HepG2 (cell line): ENCODE results near the gene DOLK. TPM values are rescaled to one million over a fixed set of nuclear protein-coding genes. Genes with fewer than 3 reads are reported as not detected.

Source experiments
- AHDC1 ChIP-seq: sonication (generic); formaldehyde crosslinking; IDR thresholded peaks from 2 replicates; pipeline ENCODE4 v1.5.1; 2020; ENCODE audit warnings: mild to moderate bottlenecking, missing genetic modification reagents, borderline replicate concordance
- BORCS8-MEF2B ChIP-seq: sonication (generic); formaldehyde crosslinking; IDR thresholded peaks from 2 replicates; pipeline ENCODE4 v1.8.0; 2022; ENCODE audit warnings: mild to moderate bottlenecking, missing genetic modification reagents
- MTF2 ChIP-seq: sonication (generic); formaldehyde crosslinking; IDR thresholded peaks from 2 replicates; pipeline ENCODE4 v1.5.0; 2020; ENCODE audit warnings: missing genetic modification reagents, borderline replicate concordance
- MXD3 ChIP-seq: IDR thresholded peaks from 2 replicates; pipeline ENCODE4 v1.6.1; 2016; ENCODE audit warnings: mild to moderate bottlenecking, missing biosample characterization, missing genetic modification reagents
- SRSF1 ChIP-seq: fragments of 200-400 bp; formaldehyde crosslinking; optimal IDR thresholded peaks from 2 replicates; pipeline ENCODE3; 2017; ENCODE audit warnings: mild to moderate bottlenecking, low read depth, low read length, moderate library complexity
- THAP11 ChIP-seq: IDR thresholded peaks from 2 replicates; pipeline ENCODE4 v1.6.1; 2016; ENCODE audit warnings: missing biosample characterization, missing genetic modification reagents
- ZKSCAN8 ChIP-seq: IDR thresholded peaks from 2 replicates; pipeline ENCODE4 v1.6.1; 2016; ENCODE audit warnings: borderline replicate concordance, missing genetic modification reagents, missing compliant biosample characterization
- ZNF572 ChIP-seq: sonication (generic); formaldehyde crosslinking; IDR thresholded peaks from 2 replicates; pipeline ENCODE4 v1.5.1; 2020; ENCODE audit warnings: mild to moderate bottlenecking, missing genetic modification reagents
- ZNF629 ChIP-seq: sonication (generic); formaldehyde crosslinking; conservative IDR thresholded peaks from 2 replicates; pipeline ENCODE4 v1.5.0; 2020; ENCODE audit warnings: missing genetic modification reagents
- ZNF879 ChIP-seq: sonication (generic); formaldehyde crosslinking; IDR thresholded peaks from 2 replicates; pipeline ENCODE4 v1.8.1; 2023; ENCODE audit warnings: missing genetic modification reagents
- polyA plus RNA-seq, 8 experiments: library from polyadenylated mRNA; depleted of rRNA in 3 of 8; stranded (reverse) in 7 of 8; unstranded in 1 of 8; fragments of >200 nt; fragmentation: Illumina TruSeq in 4 of 8; extraction: Trizol in 4 of 8; gene quantifications; 2 replicates each; pipeline versions ENCODE4 v1.2.1 to v1.2.3, GENCODE V29; 2011 to 2016; ENCODE audit warnings: low read depth in 4 of 8, missing spikeins in 1 of 8, mixed read lengths in 1 of 8; ENCODE audit not compliant: insufficient read depth in 1 of 8
- total RNA-seq, 5 experiments: library from RNA; depleted of rRNA; stranded (reverse); fragments of >200 nt; fragmentation: Illumina TruSeq; extraction: Trizol; gene quantifications; 2 replicates each; pipeline ENCODE4 v1.2.3, GENCODE V29; 2016; ENCODE audit warnings: low read depth in 1 of 5
- TF ChIP-seq, protein P1 (sequence below): sonication (generic); formaldehyde crosslinking; IDR thresholded peaks from 2 replicates; pipeline ENCODE4 v1.4.0; 2020; ENCODE audit warnings: missing genetic modification reagents, borderline replicate concordance

Gene DOLK
- total and polyA plus RNA-seq, 2 of the 13 experiments (the other 11 are each of a cell fraction or from before 2014, with no cell fraction given) = 15.4 to 18.7 TPM

DNA sequence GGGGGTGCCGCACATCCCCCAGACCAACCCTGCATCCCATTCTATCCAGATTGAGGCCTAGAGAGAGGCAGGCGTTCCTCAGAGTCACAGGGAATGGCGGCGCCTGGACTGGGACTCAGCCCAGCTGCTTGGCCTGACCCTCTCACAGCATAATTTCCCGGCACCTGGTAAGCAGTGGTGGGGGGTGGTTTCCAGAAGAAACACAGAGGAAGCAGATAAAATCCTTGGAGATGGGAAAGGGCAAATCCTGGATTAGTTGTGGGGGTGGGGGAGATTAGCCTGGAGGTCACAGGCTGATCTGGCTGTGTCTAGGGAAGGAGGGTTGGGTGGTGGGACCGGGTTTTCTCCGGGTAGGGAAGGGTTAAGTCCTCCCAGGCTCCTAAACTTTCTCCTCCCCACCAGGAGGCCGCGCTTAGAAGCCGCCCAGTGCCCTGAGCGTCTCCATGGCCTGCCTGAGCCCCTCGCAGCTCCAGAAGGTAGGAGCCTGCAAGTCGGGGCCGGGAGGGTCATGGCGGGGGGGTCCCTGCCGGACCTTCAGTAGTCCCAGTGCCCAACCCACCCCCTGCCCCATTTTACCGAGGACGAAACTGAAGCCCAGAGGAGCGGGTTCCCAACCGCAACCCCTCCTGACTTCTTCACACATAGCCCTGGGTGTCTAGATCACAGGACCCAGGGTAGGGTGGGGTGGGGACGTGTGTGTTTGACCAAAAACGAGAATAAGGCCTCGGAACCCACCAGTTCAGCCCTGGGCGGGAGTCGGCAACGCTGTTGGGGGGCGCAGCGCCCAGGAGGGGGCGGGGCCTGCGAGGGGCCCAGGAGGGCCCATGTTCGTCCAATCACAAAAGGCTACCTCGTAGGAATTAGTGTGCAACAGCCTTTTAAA, 25.3 kb downstream of the DOLK start (continued):
- 0 out of 2 replicates have a peak, but pooled peaks have one; percentile 24 for TF ChIP-seq THAP11 (CRISPR knock-in tag)
- TF ChIP-seq MTF2 (CRISPR knock-in tag) = no peak
- TF ChIP-seq MXD3 (CRISPR knock-in tag) = 0 out of 2 replicates have a peak, but pooled peaks have one; percentile 26
- TF ChIP-seq ZNF572 (CRISPR knock-in tag) = no peak
- no peak for TF ChIP-seq ZNF879
- 0 out of 2 replicates have a peak, but pooled peaks have one; percentile 47 for TF ChIP-seq BORCS8-MEF2B (CRISPR knock-in tag)
- peak; percentile 46 for TF ChIP-seq SRSF1
- no peak for TF ChIP-seq ZNF629 (CRISPR knock-in tag)
- peak; percentile 15; the same call in 1 of the 2 replicates for TF ChIP-seq ZKSCAN8 (CRISPR knock-in tag)
- TF ChIP-seq, protein P1, sequence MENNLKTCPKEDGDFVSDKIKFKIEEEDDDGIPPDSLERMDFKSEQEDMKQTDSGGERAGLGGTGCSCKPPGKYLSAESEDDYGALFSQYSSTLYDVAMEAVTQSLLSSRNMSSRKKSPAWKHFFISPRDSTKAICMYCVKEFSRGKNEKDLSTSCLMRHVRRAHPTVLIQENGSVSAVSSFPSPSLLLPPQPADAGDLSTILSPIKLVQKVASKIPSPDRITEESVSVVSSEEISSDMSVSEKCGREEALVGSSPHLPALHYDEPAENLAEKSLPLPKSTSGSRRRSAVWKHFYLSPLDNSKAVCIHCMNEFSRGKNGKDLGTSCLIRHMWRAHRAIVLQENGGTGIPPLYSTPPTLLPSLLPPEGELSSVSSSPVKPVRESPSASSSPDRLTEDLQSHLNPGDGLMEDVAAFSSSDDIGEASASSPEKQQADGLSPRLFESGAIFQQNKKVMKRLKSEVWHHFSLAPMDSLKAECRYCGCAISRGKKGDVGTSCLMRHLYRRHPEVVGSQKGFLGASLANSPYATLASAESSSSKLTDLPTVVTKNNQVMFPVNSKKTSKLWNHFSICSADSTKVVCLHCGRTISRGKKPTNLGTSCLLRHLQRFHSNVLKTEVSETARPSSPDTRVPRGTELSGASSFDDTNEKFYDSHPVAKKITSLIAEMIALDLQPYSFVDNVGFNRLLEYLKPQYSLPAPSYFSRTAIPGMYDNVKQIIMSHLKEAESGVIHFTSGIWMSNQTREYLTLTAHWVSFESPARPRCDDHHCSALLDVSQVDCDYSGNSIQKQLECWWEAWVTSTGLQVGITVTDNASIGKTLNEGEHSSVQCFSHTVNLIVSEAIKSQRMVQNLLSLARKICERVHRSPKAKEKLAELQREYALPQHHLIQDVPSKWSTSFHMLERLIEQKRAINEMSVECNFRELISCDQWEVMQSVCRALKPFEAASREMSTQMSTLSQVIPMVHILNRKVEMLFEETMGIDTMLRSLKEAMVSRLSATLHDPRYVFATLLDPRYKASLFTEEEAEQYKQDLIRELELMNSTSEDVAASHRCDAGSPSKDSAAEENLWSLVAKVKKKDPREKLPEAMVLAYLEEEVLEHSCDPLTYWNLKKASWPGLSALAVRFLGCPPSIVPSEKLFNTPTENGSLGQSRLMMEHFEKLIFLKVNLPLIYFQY (CRISPR knock-in tag) = no peak; the same call in 1 of the 2 replicates
- TF ChIP-seq AHDC1 (CRISPR knock-in tag) = no peak
